IPS-NIHi7 (cell line): ENCODE measurements around the gene PDE4D.

ENCODE experiments used
- DNase-seq: peaks from one replicate; pipeline ENCODE4 v3.0.0; 2012; ENCODE audit warnings: mixed read lengths; ENCODE audit errors: extremely low spot score

The PDE4D gene

DNA sequence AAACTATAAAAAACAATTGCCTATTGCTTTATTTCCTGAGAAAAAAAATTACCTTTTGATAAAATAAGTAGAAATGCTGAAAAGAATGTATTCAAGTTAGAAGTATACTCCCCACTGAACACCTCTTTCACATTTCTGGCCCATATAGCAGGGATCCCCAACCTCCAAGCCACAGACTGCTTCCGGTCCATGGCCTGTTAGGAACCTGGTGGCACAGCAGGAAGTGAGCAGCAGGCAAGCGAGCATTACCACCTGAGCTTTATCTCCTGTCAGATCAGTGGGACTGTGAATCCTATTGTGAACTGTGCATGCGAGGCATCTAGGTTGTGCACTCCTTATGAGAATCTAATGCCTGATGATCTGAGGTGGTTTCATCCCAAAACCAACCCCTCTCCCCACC is 746.8 kb downstream of the PDE4D start:
- DNase-seq = no peak

DNA sequence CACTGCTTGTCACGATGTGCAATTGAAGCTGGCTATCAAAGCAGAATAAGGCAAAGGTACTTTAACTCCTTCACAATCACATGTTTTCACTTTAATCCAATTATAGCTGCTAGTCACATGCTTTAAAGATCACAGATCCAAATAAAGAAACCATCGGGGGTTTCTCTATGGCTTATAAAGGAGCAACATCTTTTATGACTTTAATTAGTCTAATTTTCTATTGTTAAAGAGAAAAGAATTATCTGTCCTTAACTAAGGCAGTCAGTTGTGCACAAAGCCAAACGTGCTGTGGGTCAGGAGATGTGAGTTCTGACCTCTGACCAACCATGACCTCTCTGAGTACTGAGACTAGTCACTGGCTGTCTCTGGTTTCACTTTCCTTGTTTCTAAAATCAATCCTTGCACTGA is 749.6 kb downstream of the PDE4D start:
- no peak for DNase-seq

DNA sequence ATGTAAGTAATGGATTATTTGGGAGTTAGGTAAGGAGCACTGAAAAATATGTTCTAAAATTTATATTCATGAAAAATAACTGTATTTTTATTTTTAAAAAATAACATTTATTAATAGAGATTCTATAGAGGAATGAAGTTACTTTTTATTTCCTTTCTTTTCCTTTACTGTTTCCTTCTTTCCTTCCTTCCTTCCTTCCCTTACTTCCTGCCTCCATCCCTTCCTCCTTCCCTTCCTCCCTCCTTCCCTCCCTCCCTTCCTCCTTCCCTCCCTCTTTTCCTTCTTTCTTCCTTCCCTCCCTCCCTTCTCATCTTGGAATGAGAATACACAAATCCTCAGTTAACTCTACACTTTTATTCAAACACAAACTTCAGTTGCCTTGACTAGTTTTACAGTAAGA is 750.6 kb downstream of the PDE4D start:
- DNase-seq = no peak

DNA sequence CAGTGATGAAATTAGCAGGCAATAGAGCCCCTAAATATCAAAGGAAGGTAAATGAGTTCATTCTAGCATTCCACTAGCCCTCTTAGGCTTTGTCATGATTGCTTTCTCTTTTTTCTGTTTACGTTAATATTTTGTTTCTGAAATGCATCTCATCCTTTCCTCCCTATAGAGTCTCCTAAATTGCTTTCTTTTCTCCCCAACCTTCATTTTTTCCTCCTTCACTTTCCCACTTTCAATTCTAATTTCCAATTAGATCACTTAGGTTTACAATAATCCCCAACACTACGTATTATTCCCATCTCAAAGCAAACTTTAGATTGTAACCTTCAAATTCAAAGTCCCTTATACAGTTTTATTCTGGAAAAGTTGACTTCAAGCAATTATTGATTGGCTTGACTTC is 751.4 kb downstream of the PDE4D start:
- no peak for DNase-seq

DNA sequence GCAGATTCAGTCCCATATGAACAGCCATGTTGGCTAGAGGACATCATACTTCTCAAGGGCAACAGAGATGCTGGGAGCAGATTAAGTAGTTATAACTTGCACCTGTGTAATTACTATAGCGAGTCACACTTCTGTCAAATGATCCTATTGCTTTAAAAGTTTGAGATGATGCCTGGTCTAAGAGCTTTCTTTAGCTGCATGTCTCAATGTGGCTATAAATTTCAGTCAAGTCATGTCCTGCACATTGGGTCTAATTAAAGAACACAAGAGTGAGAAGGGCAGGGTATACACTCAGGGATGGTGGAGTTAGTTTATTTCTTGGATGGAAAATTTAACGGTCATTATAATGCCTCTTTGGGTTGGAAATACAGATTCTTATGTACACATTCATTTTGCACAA is 753.4 kb downstream of the PDE4D start:
- DNase-seq = no peak

DNA sequence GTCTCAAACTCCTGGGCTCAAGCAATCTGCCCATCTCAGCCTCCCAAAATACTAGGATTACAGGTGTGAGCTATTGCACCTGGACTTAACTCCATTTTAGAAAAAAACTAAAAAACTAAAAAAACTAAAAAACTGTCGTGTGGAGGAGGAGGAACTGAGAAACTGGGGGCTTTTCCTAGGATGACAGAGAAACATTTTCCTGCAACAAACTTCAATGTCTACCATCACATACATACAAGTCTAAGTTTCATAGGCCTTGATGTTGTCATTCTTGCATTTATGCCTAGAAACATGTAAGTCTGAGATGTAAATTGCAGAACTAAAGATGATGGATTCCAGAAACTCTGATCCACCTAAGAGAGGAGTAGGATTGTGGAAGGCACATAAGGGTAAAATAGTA is 753.8 kb downstream of the PDE4D start:
- no peak for DNase-seq

DNA sequence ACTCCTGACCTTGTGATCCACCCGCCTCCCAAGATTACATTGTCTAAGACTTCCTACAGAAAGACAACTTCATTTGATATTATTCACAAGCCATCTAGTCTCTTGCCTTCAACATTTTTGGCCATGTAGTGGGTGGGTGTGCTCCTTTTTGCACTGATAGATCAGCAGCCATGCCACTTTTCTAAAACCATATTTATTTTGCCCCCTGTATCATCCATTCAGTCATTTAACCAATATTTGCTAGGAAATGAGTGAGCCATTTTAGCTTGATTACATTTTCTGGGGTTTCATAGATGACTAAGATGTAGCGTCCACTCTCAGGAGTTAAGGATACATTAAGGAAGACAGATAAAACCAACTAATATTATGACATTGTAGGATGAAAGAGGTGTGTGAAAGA is 755.0 kb downstream of the PDE4D start:
- no peak for DNase-seq

DNA sequence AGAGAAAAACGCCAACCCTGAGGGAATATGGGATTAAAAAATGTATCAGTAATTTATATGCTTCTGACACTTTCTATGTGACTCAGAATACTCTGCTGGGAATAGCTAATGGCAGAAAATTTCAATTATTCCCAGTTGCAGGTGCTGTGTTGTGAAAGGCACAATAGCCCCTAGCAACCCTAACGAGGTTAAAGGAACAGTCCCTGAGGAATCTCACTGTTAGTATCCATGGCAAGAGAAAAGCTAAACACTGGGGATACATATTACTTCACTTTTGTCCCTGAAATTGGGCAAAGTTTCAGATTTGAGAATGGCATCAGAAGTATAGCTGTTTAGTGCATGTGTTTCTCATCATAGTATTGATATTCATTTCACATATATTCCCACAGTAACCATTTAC is 755.7 kb downstream of the PDE4D start:
- no peak for DNase-seq

DNA sequence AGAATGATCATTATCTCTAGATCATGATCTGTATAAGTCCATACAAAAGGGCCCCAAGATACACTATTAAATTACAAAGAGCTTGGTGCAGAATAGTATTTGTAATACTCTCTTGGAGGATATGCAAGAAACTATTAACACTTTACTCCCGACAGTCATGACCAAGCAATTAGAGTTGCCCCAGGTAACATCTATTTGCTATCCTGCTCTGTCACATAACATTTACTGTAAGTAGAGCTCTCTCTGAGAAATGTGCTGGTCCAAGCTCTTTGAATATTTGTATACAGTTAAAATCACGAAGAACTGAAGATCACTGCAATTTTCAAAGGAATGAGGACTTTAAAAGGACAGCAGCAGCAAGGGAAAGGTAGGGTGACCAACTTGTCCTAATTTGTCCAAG is 757.0 kb downstream of the PDE4D start:
- no peak for DNase-seq

DNA sequence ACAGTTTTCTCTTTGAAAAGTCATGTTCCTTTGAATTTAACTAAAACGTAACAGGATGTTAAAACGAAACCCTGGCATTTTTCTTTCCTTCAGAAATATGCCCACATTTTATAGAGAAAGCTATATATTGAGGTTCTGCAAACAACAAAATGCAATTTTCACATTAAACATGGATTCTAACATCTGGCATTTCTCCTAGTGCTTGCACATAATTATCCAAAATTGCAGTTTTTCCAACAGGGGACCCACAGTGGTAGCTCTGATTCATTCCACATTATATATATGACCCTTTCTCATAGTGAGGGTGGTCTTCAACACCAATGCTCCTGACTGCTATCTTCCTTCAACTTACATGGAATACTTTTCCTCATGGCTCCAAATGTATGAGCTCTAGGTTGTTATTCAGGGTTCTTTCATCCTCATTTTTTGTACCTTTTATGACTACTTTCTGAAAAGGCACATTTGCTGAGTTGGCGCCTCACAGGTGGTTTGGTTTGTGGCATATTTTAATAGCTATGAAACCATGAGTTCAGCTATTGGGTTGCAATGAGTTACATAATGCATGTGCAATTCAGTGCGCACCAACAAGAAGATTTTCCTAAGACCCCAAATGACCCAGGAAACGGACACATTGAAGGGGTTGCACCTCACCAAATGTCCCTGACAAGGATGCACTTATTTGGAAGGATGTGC is 758.9 kb downstream of the PDE4D start:
- DNase-seq = no peak

DNA sequence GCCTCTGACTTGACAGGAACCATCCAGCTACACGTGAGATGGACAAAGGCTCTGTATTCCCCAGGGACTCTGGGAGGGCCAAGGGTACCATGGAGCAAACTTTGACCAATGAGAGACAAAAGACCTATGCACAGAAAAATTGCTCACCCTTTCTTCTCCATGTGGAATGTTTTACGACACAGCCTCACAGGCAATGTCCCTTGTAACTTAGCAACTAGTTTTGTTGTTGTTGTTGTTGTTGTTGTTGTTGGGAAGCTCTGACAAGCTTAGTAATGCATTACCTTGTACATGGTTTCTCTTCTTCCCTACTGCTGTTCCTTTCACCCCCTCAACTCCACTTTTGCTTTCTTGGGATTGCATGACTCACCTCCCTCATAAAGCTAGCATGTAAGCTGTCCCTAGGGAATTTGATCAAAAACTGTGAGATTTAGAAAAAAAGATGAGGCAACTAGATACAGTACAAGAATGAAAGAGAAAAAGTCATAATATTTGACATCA is 759.7 kb downstream of the PDE4D start:
- no peak for DNase-seq

DNA sequence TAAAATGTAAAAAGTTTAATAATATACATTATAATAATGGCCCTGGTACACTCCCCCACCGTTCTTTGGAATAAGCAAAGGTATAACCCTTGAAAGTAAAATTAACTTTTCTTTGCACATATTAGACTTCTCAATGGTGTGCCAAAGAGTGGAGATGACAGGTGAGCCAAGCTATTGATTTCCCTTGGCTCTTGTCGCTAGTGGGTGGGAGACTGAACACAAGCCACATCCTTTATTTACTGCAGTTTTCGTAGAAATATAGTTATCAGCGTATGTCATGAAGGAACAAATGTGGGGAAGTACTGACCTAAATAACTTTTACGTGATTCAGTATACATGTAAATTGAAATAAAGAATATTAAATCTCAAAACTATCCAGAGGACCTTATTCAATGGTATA is 761.4 kb downstream of the PDE4D start:
- DNase-seq = no peak

DNA sequence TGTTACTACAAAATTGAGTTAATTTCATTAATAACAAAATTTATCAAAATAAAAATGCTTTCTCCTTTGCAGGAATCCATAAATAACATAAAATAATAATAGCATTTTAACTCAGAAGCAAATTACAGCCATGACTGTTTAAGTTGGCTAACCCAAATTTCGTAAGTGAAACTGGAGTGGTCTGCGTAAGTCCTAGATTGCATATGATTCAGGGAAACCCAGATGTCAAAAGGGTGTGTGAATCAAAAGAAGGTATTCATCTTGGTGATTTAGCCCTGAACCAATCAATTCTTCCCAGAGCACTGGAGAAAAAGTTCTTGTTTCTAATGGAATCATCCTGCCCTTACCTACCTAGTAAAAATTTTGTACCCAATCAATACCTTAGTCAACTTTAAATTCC is 763.1 kb downstream of the PDE4D start:
- DNase-seq = no peak

DNA sequence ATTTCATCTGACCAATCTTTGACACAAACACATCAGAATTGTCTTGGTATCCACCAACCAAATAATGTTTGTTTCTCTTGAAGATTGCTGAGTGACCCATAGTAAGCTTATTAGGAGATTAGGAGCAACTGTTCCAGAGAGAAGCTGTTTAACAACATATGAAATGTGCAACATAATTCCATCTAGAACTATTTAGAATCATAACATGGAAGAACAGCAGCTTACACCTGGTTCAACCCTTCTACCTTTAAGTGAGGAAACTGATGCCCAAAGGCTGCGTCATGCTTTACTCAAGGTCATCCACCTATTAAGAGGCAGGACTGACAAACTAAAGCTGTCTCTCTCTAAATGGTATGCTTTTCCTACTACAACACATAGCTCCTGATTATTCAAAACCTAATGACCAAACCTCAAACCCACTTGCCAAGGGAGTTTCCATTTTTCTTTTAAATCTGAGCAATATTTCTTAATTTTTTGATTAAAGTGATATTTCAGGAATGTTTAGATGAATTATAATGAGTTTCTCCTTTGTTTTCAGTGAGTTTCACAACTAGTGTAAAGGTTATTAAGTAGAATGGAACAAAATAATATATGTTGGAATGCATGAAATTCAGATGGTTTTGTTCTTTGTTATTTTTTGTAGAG is 764.8 kb downstream of the PDE4D start:
- no peak for DNase-seq

DNA sequence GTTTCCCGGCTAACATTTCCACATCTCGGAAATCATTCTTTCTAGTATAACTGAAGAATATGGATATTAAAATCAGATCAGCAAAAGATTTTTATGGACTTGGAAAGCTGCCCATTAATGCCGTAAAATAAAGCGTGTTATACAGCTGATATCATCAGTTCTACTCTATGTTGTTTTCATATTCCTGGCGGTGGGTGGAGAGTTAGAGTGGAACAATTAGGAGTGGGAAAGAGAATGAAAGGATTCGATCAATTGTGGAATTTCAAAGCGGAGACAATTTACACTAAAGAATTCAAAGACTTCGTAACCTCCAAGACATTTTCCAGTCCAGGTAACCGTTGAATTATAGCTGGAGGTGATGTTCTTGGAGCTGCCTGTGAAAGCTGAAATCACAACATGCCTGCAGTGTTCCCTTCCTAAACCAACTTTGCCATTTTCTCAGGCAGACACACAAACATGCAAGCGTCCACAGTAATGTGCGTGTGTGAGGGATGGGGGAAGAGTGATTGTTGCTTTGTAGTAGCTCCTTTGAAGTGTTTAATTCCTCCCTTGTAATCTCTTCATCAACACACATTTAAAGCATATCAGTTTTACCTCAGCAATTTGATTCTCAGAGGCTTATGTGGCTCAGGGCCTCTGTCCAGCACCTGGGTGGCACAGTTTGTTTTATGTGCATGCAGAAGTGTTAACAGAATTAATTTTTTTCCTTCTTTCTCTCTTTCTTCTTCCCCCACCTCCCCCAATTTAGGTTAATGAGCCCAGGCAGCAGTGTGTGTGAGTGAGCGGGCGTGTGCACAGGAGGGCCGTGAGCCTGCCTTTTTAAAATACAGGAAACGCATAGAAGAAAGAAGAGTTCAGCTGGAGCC is 766.6 kb downstream of the PDE4D start:
- DNase-seq = no peak

DNA sequence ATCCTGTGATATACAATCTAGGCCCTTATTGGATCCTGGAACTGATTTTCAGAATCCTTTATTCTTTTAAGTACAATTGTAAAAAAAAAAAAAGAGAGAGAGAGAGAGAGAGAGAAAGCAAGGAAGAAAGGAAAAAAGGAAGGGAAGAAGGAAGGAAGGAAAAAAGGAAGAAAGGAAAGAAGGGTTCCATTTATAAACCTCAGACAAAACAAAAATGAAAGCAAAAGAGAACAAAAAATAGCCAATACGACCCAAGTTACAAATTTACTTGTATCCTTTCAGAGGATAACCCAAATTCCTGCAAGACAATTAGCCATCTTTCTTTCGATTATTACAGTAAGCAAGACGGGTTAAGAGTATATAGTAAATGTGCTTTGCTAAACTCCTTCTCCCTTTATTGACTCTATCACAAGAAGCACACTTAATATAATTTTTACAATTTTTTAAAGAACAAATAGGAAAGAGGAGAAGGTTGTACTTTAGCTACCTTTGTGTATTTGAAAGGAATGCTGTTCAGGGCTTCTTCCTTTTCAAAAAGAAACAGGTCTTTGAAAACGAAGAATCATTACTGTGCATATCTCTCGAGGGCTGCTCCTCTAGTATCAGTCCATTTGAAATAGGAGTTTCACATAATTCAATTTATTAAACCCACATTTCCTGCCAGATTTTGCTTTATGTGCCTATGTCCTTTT is 767.4 kb downstream of the PDE4D start:
- no peak for DNase-seq

DNA sequence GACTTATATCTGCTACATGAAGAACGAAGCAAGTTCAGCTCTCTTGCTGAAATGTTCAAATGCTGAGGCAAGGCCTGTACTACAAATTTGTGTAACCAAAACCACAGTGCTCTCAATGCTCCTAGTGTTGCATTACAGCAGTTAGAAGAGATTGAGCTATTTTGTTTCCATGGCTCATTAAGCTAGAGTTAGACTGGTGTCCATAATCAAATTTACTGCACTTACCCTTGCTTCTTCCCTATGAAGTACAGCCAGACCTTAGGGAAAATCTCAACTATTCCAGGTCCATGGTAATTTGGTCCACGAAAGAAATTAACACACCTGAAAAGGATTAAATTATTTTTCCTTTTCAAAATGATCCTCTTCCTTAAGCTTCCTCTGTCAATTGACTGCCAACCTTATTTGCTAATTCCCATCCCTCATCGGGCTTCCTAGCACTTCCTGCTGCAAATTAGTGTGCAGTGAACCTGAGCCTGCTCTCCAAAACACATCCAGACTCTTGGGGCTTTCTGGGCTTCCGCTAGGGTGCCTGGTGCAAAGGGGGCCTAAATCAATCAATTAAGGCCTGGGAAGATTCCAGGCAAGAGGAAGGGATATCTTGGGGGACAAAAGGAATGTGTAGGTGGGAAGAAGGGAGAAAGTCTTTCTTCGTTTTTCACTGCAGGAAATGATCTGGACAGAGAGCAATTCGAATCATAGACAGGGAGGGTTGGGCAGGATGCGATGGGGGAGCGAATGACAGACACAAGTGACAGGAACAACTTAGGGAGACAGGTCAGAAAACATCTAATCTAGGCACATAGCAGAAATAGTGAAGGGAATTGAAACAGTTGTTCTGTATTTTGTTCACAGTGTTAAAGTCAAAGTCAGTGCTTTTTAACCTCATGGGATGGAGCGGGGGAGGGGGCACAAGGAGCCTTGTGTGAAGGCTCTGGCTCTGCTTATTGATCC is 768.2 kb downstream of the PDE4D start:
- no peak for DNase-seq

DNA sequence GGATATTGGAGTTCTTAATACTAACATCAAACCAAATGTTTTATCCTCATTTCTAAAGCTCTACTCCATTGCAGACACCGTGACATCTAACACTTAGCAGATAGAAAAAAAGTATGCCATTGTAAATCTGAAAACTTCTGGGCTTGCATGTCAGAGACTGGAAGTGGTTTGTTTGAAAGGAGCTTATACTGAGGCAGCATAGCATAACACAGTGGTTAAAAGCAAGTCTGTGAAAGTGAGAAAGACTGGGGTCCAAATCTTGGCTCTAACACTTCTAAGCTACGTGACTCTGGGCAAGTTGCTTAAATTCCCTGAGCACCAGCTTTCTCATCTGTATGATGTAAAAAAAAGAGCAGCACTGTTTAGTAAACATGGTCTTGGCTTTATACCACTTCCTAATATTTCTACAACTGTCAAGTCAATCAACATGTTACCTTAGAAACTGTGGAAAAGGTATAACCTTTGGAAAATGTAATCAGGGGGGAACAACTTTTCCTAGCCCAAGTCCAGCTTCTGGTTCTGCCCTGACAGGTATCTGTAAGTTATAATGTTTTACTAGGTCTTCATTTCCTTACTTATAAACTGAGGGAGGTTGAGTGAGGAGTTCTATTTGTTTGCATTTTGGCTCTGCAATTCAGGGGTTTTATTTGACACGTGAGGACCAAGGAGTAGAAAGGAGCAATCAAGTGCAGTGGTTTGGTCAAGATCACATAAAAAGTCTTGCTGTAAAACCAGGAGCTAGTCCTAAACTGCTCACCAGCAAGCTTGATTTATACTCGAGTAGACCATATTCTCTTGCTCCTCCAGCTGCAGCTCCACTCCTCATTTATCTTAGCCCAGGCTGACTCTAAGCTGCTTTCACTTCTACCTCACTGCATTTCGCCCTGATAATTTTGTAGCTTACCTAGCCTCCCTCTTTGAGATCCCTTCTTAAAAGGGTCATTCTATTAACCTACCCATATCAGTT is 769.6 kb downstream of the PDE4D start:
- no peak for DNase-seq

DNA sequence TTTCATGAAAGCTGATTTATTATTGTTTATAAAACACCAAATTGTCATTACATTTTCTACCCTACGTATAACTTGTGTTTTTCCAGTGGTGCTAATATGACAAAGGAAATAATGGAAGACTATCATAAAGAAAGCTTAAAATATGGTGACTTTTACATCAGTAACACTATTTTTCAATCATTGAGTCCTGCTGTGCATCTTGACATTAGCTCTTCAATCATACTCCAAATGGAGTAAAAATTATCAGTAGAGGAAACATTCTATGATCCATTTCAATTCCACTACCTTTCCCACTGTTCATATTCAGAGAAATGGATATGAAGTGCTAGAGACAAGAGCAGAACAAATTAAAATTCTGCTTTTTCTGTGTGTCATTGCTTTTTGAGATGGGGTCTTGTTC is 774.0 kb downstream of the PDE4D start:
- DNase-seq = no peak

DNA sequence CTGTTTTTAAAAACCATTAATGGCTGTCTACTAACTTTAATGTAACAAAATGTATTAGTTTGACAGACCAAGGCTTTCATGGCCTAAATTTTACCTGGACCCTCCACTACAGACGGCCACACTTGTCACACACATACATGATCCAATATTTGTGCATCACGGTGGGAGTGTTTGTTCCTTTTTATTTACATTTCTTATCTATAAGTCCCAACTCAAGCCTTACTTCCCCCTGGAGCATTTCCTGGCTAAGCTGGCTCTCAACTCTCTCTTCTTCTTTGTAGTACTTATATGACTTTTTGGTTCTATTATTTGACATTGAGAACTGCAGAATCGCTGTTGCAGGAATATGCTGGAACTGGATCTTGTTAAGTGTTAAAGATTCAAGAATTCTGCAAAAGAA is 776.2 kb downstream of the PDE4D start:
- no peak for DNase-seq
